ENCODE measurements around the gene IL10RA. TPM values are rescaled to one million over a fixed set of nuclear protein-coding genes. Genes with fewer than 3 reads are reported as not detected.

IL10RA gene
- total RNA-seq, 1 experiment from 2014 or later, result 1.7 TPM

DNA sequence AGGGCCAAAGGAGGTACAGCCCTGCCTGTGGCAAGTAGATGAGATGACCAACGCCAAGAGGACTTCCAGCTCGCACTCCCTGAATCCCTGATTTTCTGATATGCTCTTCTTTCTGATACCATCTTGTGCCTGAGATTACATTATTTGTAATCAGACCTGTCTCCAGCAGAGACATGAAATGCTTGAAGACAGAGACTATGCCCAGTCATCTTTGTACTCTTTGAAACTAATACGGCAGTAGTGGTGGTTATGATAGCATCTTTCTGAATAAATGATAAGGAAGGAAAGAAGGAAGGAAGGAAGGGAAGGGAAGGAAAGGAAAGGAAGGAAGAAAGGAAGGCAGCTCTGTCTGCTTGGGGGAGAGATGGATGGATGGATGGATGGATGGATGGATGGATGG, 27.8 kb downstream of the IL10RA start:
- no peaks in the 10 kb centered on the region for H3K9me2 ChIP-seq (ENCODE audit: insufficient read depth)
- CTCF ChIA-PET, result no interaction called here
- H3K4me3 ChIP-seq (replicated peaks in 1 of 2; ENCODE audit: low read depth in 1 of 2, low read length in 2 of 2), result no peak overlapping the region
- intact Hi-C loops (cut with micrococcal nuclease), result no loop called here
- H3K9me3 ChIP-seq (ENCODE audit: control insufficient read depth in 1 of 2, insufficient read depth in 1 of 2, low read depth in 1 of 2, low read length in 2 of 2), result peaks cover 0 to 4% of the 10 kb centered on the region in 2 experiments; a peak in 1 of 4 replicates
- POLR2A ChIA-PET, result no interaction called here
- H3K36me3 ChIP-seq (ENCODE audit: control insufficient read depth in 1 of 2, insufficient read depth in 2 of 2, low read length in 2 of 2), result no peaks in the 10 kb centered on the region
- H3K27ac ChIP-seq (ENCODE audit: low read depth, low read length), result no peak overlapping the region
- peaks cover 4 to 10% of the 10 kb centered on the region in 2 experiments; a peak in 3 of 4 replicates for H3K4me1 ChIP-seq (ENCODE audit: control insufficient read depth in 1 of 2, insufficient read depth in 2 of 2, low read length in 2 of 2)
- TF ChIP-seq SIN3A (IDR thresholded peaks at IDR 0.05; ENCODE audit: low read depth) (no peak), SRF (IDR thresholded peaks at IDR 0.05; ENCODE audit: low read depth) (no peak), RAD21 (IDR thresholded peaks at IDR 0.05; ENCODE audit: low read depth) (no peak), ATF3 (IDR thresholded peaks at IDR 0.05) (no peak), FOSL1 (IDR thresholded peaks at IDR 0.05; ENCODE audit: low read depth) (no peak), EZH2 (IDR thresholded peaks at IDR 0.05) (no peak), ZNF274 (IDR thresholded peaks at IDR 0.05; ENCODE audit: low read depth, low read length) (no peak), REST (IDR thresholded peaks at IDR 0.05; ENCODE audit: low read depth) (no peak), CTCF (IDR thresholded peaks at IDR 0.05 in 2 of 3, conservative IDR thresholded peaks at IDR 0.05 in 1 of 3; ENCODE audit: borderline replicate concordance in 1 of 3, insufficient read depth in 1 of 3, low read depth in 2 of 3, low read length in 2 of 3) (no peak), POLR2A (IDR thresholded peaks at IDR 0.05; ENCODE audit: borderline replicate concordance, extremely low read depth, insufficient read depth, insufficient read length) (no peak), ZBTB33 (IDR thresholded peaks at IDR 0.05; ENCODE audit: extremely low read depth, insufficient replicate concordance, low read length) (no peak), POLR2AphosphoS5 (IDR thresholded peaks at IDR 0.05; ENCODE audit: low read depth, low read length) (no peak), YY1 (IDR thresholded peaks at IDR 0.05; ENCODE audit: extremely low read depth, insufficient replicate concordance, low read depth, low read length) (no peak), ZFX (IDR thresholded peaks at IDR 0.05) (no peak), CBX3 (IDR thresholded peaks at IDR 0.05; ENCODE audit: low read depth) (no peak), EZH2phosphoT487 (IDR thresholded peaks at IDR 0.05; ENCODE audit: borderline replicate concordance) (no peak)
- RAD21 ChIA-PET (ENCODE audit: low non-redundant PET in 1 of 2, low total read pairs in 2 of 2, uncharacterized antibody in 2 of 2, unreplicated experiment in 2 of 2), result no interaction called here
- no peaks in the 10 kb centered on the region for H3K79me2 ChIP-seq (ENCODE audit: insufficient read depth, low read length)
- ATAC-seq (no peak), DNase-seq (ENCODE audit: low read depth, low spot score) (no peak)
- no TSS peak for BruUV-seq (replicated peaks)
- H4K20me1 ChIP-seq (ENCODE audit: insufficient read depth), result no peaks in the 10 kb centered on the region
- no peaks in the 10 kb centered on the region for H3K27me3 ChIP-seq (ENCODE audit: insufficient read depth, low read length)
- no peak overlapping the region for H3K9ac ChIP-seq (ENCODE audit: low read length)
- H3K4me2 ChIP-seq (ENCODE audit: low read length), result no peak overlapping the region
- no peak overlapping the region for H2AFZ ChIP-seq (ENCODE audit: low read depth, low read length, poor library complexity, severe bottlenecking)

Measured in HCT116 (cell line).